ENCODE results near the gene BAIAP2L1. TPM values are rescaled to one million over a fixed set of nuclear protein-coding genes. Genes with fewer than 3 reads are reported as not detected.

BAIAP2L1 gene
- total and polyA plus RNA-seq, 12 donors, result 0.53 to 5.8 (median 1.8) TPM

DNA sequence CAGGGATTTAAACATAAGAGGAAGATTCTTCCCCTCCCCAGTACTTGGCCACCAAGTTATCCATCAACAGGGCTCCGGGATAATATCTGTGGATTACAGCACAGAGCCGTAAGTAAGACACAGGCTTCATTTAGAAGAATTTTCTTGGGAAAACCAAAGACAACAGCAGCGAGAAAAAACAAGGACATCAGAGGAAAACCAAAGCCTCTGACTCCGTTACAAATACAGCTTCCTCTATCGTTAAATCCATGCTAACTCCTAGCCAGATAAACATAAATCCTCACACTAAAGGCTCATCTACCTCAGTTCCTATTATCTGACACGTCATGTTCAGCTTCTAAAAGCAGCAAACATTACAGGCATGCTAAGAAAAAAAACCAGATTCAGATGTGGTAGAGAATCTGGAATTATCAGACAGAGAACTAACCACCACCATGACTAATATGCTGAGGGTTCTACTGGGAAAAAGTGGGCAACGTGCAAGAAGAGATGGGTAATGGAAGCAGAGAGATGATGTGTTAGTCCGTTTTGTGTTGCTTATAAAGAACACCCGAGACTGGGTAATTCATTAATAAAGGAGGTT lies 71.0 kb downstream of the BAIAP2L1 start:
- intact Hi-C loops (cut with DNase I), result loop anchor here in 3 of 10 donors (1.0 to 10.0 kb wide), 4 partner anchors 35 to 71 kb away; partner anchors contain the start of gene BAIAP2L1 (in 1 of the 3)
- peaks cover 0 to 6% (median 0%) of the 10 kb centered on the region in 11 donors for H3K9me3 ChIP-seq
- H3K27me3 ChIP-seq, result no peaks in the 10 kb centered on the region
- H3K27ac ChIP-seq, result peak overlapping the region in 9 of 10 donors; percentile 50 to 88 (median 74)
- TF ChIP-seq, protein P1, sequence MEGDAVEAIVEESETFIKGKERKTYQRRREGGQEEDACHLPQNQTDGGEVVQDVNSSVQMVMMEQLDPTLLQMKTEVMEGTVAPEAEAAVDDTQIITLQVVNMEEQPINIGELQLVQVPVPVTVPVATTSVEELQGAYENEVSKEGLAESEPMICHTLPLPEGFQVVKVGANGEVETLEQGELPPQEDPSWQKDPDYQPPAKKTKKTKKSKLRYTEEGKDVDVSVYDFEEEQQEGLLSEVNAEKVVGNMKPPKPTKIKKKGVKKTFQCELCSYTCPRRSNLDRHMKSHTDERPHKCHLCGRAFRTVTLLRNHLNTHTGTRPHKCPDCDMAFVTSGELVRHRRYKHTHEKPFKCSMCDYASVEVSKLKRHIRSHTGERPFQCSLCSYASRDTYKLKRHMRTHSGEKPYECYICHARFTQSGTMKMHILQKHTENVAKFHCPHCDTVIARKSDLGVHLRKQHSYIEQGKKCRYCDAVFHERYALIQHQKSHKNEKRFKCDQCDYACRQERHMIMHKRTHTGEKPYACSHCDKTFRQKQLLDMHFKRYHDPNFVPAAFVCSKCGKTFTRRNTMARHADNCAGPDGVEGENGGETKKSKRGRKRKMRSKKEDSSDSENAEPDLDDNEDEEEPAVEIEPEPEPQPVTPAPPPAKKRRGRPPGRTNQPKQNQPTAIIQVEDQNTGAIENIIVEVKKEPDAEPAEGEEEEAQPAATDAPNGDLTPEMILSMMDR (IDR thresholded peaks at IDR 0.05), result no peak
- H3K4me1 ChIP-seq, result peaks cover 2 to 20% (median 10%) of the 10 kb centered on the region in 9 donors
- WGBS, 2 donors, result 53 to 55% methylated on average over 9 of the region's 9 CpGs
- no peaks in the 10 kb centered on the region for H3K36me3 ChIP-seq
- DNase-seq, result no peak
- ATAC-seq, result no peak
- H3K4me3 ChIP-seq, result peak overlapping the region in 1 of 10 donors; percentile 12

DNA sequence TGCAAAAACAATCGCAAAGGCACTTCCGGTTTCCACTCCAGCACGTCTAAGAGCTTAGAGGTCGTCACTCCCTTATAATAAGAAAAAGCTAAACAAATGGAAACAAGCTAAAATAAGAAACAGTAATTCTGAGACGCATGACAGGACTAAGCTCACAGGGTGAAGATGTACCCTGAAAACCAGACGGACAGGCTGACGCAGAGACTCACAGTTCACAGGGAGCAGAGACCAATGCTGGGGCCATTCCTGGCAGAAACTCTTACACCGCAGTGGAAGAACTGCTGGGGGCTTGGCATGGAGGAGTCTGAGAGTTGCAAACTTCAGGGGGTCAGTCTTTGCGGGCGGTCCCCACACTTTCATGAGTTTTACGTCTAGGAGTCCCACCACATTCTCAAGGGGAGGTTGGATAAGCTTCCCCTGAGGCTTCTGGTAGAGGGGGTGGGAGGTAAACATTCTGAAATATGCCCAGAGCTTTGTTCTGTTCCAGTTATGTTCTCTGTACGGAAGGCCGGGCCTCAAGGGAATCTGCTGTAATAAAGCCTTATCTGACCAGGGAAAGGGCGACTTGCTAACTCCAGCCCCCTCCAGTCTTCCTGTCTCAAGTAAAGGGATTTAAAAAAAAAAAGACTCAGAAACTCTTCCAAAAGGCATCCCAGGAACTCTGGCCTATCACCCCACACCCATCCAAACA lies 71.6 kb downstream of the BAIAP2L1 start:
- DNase-seq (peak; percentile 29 to 61), ATAC-seq (peak; percentile 83 to 96 (median 91))
- Histone ChIP-seq H3K27ac (peak overlapping the region; percentile 50 to 88 (median 76)), H3K27me3 (no peaks in the 10 kb centered on the region), H3K9me3 (peaks cover 0 to 6% (median 0%) of the 10 kb centered on the region in 11 donors), H3K36me3 (no peaks in the 10 kb centered on the region), H3K4me1 (peaks cover 2 to 20% (median 10%) of the 10 kb centered on the region in 9 donors), H3K4me3 (peak overlapping the region in 3 of 10 donors; percentile 3 to 12 (median 6))
- WGBS, 2 donors, result 43 to 48% methylated on average over 14 of the region's 14 CpGs
- TF ChIP-seq, protein P1 (IDR thresholded peaks at IDR 0.05), result no peak
- intact Hi-C loops (cut with DNase I), result loop anchor here in 2 of 10 donors (1.0 to 2.0 kb wide), 3 partner anchors 36 to 72 kb away; partner anchors contain the start of gene BAIAP2L1 (in 1 of the 2)

DNA sequence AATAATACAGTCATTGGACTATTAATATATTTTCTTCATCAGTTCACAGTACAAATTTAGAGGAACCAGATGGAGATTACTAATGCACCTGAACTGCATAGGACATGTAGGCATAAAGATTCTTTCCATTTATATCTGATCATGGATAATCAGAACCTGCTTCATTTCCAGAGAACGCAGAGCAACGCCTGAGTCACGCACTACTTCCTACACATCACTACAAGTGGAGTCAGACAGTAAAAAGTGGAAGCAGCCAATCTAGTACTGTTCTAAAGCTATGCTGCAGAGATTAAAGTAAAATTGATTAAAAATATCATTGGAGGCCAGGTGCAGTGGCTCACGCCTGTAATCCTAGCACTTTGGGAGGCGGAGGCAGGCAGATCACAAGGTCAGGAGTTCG lies 76.1 kb downstream of the BAIAP2L1 start:
- DNase-seq, result no peak
- no peak overlapping the region for H3K4me3 ChIP-seq
- H3K27me3 ChIP-seq, result peaks cover 0 to 16% (median 3%) of the 10 kb centered on the region in 7 donors
- H3K9me3 ChIP-seq, result no peaks in the 10 kb centered on the region
- H3K4me1 ChIP-seq, result peaks cover 1 to 28% (median 6%) of the 10 kb centered on the region in 9 donors
- no peak overlapping the region for H3K27ac ChIP-seq
- ATAC-seq, result no peak
- 95 to 97% methylated on average over 6 of the region's 6 CpGs for WGBS, 2 donors
- TF ChIP-seq, protein P1 (IDR thresholded peaks at IDR 0.05), result no peak
- H3K36me3 ChIP-seq, result no peaks in the 10 kb centered on the region
- intact Hi-C loops (cut with DNase I), result no loop called here

- H3K27me3 ChIP-seq, result peaks cover 0 to 16% (median 3%) of the 10 kb centered on the region in 7 donors
- intact Hi-C loops (cut with DNase I), result no loop called here
- no peak for ATAC-seq
- H3K4me3 ChIP-seq, result peak overlapping the region in 4 of 10 donors; percentile 1 to 18 (median 10)
- H3K9me3 ChIP-seq, result no peaks in the 10 kb centered on the region
- H3K27ac ChIP-seq, result no peak overlapping the region
- WGBS, 2 donors, result 55 to 63% methylated on average over 28 of the region's 28 CpGs
- DNase-seq, result no peak
- H3K36me3 ChIP-seq, result no peaks in the 10 kb centered on the region
- H3K4me1 ChIP-seq, result peaks cover 0 to 21% (median 5%) of the 10 kb centered on the region in 9 donors
- TF ChIP-seq, protein P1 (IDR thresholded peaks at IDR 0.05), result no peak
Measured at GRCh38 chr7:98323597-98324322, 77.1 kb downstream of the BAIAP2L1 start.

Data from heart right ventricle (tissue), 16 donors.